ENCODE measurements around the gene ASB10. TPM values are rescaled to one million over a fixed set of nuclear protein-coding genes. Genes with fewer than 3 reads are reported as not detected.

ASB10 gene
- polyA plus RNA-seq, 1 of the 3 experiments (the other 2 are of a cell fraction): not detected

GRCh38 chr7:151178831-151179230 is 8.2 kb downstream of the ASB10 start:
- 43% methylated on average over 2 of the region's 2 CpGs for WGBS (ENCODE audit: low lambda C conversion rate)
- H3K9me2 ChIP-seq: no peaks in the 10 kb centered on the region
- POLR2A ChIA-PET: interaction anchor here (1.0 kb wide), 1 partner anchor 38 kb away, joined by 4 read pairs; no protein-coding TSS in a partner anchor
- no peak overlapping the region for H3K27ac ChIP-seq (ENCODE audit: low read depth in 2 of 2, low read length in 1 of 2)
- TF ChIP-seq SIN3A (IDR thresholded peaks at IDR 0.05; ENCODE audit: borderline replicate concordance, low read depth, low read length) (no peak), TEAD4 (IDR thresholded peaks at IDR 0.05; ENCODE audit: borderline replicate concordance, insufficient read depth) (no peak), ELF1 (IDR thresholded peaks at IDR 0.05) (no peak), JUND (IDR thresholded peaks at IDR 0.05) (no peak), GABPA (IDR thresholded peaks at IDR 0.05; ENCODE audit: low read depth) (no peak)
- H3K4me1 ChIP-seq (ENCODE audit: control insufficient read depth in 1 of 2, insufficient read depth in 2 of 2, low read depth in 1 of 2, low read length in 1 of 2): no peaks in the 10 kb centered on the region
- no peaks in the 10 kb centered on the region for H3K36me3 ChIP-seq (replicated peaks in 1 of 2; ENCODE audit: control insufficient read depth in 1 of 2, insufficient read depth in 2 of 2, low read length in 1 of 2)
- no peaks in the 10 kb centered on the region for H4K20me1 ChIP-seq (ENCODE audit: insufficient read depth)
- peaks cover 58% of the 10 kb centered on the region for H3K27me3 ChIP-seq (ENCODE audit: insufficient read depth)
- no peaks in the 10 kb centered on the region for H3K79me2 ChIP-seq (ENCODE audit: insufficient read depth)
- no peak overlapping the region for H3K4me3 ChIP-seq (ENCODE audit: low read depth in 2 of 2, low read length in 1 of 2)
- DNase-seq: no peak
- H3K9me3 ChIP-seq: no peaks in the 10 kb centered on the region
- no peak overlapping the region for H3K9ac ChIP-seq
- H3F3A ChIP-seq (replicated peaks; ENCODE audit: insufficient read depth): no peaks in the 10 kb centered on the region
- no peak overlapping the region for H3K4me2 ChIP-seq
- CTCF ChIA-PET: interaction anchor here (0.7 to 9.8 kb wide), 5 partner anchors 13 to 68 kb away, joined by 3 to 86 read pairs (median 10); partner anchors contain the start of gene GBX1
- no peak overlapping the region for H2AFZ ChIP-seq (ENCODE audit: low read depth)

- no peak overlapping the region for H3K4me2 ChIP-seq
- H3F3A ChIP-seq (replicated peaks; ENCODE audit: insufficient read depth): no peaks in the 10 kb centered on the region
- no peak overlapping the region for H2AFZ ChIP-seq (ENCODE audit: low read depth)
- no peak overlapping the region for H3K27ac ChIP-seq (ENCODE audit: low read depth in 2 of 2, low read length in 1 of 2)
- H3K9ac ChIP-seq: no peak overlapping the region
- H3K9me2 ChIP-seq: no peaks in the 10 kb centered on the region
- peaks cover 61% of the 10 kb centered on the region for H3K27me3 ChIP-seq (ENCODE audit: insufficient read depth)
- TF ChIP-seq MEF2A (IDR thresholded peaks at IDR 0.05; ENCODE audit: borderline replicate concordance, low read depth): no peak
- no peaks in the 10 kb centered on the region for H3K4me1 ChIP-seq (ENCODE audit: control insufficient read depth in 1 of 2, insufficient read depth in 2 of 2, low read depth in 1 of 2, low read length in 1 of 2)
- DNase-seq: peak; percentile 29
- WGBS (ENCODE audit: low lambda C conversion rate): 74% methylated on average over 9 of the region's 9 CpGs
- no peak overlapping the region for H3K4me3 ChIP-seq (ENCODE audit: low read depth in 2 of 2, low read length in 1 of 2)
- ChIA-PET POLR2A (no interaction called here), CTCF (interaction anchor here (1.2 to 9.8 kb wide), 4 partner anchors 12 to 67 kb away, joined by 3 to 86 read pairs (median 35); partner anchors contain the start of gene GBX1)
- H3K9me3 ChIP-seq: no peaks in the 10 kb centered on the region
- no peaks in the 10 kb centered on the region for H4K20me1 ChIP-seq (ENCODE audit: insufficient read depth)
- no peaks in the 10 kb centered on the region for H3K36me3 ChIP-seq (replicated peaks in 1 of 2; ENCODE audit: control insufficient read depth in 1 of 2, insufficient read depth in 2 of 2, low read length in 1 of 2)
- H3K79me2 ChIP-seq (ENCODE audit: insufficient read depth): no peaks in the 10 kb centered on the region
These were observed 8.8 kb downstream of the ASB10 start for GRCh38 chr7:151178236-151178635.

DNA sequence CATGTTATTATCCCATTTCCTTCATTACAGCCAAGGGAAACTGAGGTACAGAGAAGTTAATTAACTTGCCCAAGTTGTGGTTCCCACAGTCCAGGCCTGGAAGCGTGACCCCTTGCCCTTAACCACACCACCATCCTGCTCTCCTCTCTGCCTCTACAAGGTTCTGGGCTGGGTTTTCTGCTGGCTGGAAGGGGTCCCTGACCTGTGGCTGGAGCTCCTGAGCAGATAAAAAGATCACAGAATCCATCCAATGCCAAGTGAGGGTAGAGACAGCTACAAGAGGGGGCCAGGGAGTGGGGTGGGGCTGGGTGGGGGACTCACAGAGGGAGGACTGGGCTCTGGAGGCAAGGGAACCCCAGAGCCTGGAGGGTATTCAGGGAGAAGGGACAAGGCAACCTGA is 9.7 kb downstream of the ASB10 start:
- Histone ChIP-seq H4K20me1 (ENCODE audit: insufficient read depth) (no peaks in the 10 kb centered on the region), H3K4me3 (ENCODE audit: low read depth in 2 of 2, low read length in 1 of 2) (no peak overlapping the region), H3K27me3 (ENCODE audit: insufficient read depth) (peaks cover 58% of the 10 kb centered on the region), H3K9me2 (no peaks in the 10 kb centered on the region), H3K4me1 (ENCODE audit: control insufficient read depth in 1 of 2, insufficient read depth in 2 of 2, low read depth in 1 of 2, low read length in 1 of 2) (no peaks in the 10 kb centered on the region), H3K4me2 (no peak overlapping the region), H3F3A (replicated peaks; ENCODE audit: insufficient read depth) (no peaks in the 10 kb centered on the region), H3K27ac (ENCODE audit: low read depth in 2 of 2, low read length in 1 of 2) (no peak overlapping the region), H3K9me3 (no peaks in the 10 kb centered on the region), H3K9ac (no peak overlapping the region), H3K36me3 (replicated peaks in 1 of 2; ENCODE audit: control insufficient read depth in 1 of 2, insufficient read depth in 2 of 2, low read length in 1 of 2) (no peaks in the 10 kb centered on the region), H3K79me2 (ENCODE audit: insufficient read depth) (no peaks in the 10 kb centered on the region), H2AFZ (ENCODE audit: low read depth) (no peak overlapping the region)
- ChIA-PET POLR2A (interaction anchor here (0.6 kb wide), 1 partner anchor 50 kb away, joined by 3 read pairs; the partner anchor contains the start of gene ABCF2), CTCF (interaction anchor here (0.6 to 9.8 kb wide), 6 partner anchors 11 to 1367 kb away, joined by 3 to 86 read pairs (median 7); partner anchors contain the start of gene GBX1)
- 29% methylated on average over 1 of the region's 1 CpG for WGBS (ENCODE audit: low lambda C conversion rate)
- peak; percentile 30 for DNase-seq
- TF ChIP-seq RXRA (IDR thresholded peaks at IDR 0.05; ENCODE audit: borderline replicate concordance, low read depth) (no peak), POLR2AphosphoS5 (IDR thresholded peaks at IDR 0.05; ENCODE audit: low read depth, low read length) (no peak), REST (IDR thresholded peaks at IDR 0.05; ENCODE audit: low read depth, low read length) (no peak), RCOR1 (IDR thresholded peaks at IDR 0.05; ENCODE audit: low read length) (no peak), CTCF (IDR thresholded peaks at IDR 0.05) (no peak), TEAD4 (IDR thresholded peaks at IDR 0.05; ENCODE audit: borderline replicate concordance, insufficient read depth) (no peak), SIN3A (IDR thresholded peaks at IDR 0.05; ENCODE audit: borderline replicate concordance, low read depth, low read length) (no peak), EZH2phosphoT487 (IDR thresholded peaks at IDR 0.05; ENCODE audit: borderline replicate concordance, low read depth) (no peak), RAD21 (IDR thresholded peaks at IDR 0.05; ENCODE audit: low read length) (no peak)
- TF ChIP-seq, protein P1, sequence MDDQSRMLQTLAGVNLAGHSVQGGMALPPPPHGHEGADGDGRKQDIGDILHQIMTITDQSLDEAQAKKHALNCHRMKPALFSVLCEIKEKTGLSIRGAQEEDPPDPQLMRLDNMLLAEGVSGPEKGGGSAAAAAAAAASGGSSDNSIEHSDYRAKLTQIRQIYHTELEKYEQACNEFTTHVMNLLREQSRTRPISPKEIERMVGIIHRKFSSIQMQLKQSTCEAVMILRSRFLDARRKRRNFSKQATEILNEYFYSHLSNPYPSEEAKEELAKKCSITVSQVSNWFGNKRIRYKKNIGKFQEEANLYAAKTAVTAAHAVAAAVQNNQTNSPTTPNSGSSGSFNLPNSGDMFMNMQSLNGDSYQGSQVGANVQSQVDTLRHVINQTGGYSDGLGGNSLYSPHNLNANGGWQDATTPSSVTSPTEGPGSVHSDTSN (IDR thresholded peaks at IDR 0.05): no peak
